Neural progenitor cell (in vitro differentiated cells): ENCODE data around the gene TSPAN5.

Experiments used
- EZH2 ChIP-seq: fragments of 200-600 bp; sonication (generic); IDR thresholded peaks from 2 replicates; pipeline ENCODE4 v1.6.1; 2017; ENCODE audit warnings: antibody characterized with exemption, mild to moderate bottlenecking, moderate library complexity
- TF ChIP-seq, protein P1 (sequence below): fragments of 200-600 bp; sonication (generic); IDR thresholded peaks from 2 replicates; pipeline ENCODE4 v1.5.1; 2017; ENCODE audit warnings: antibody characterized with exemption, mild to moderate bottlenecking

DNA sequence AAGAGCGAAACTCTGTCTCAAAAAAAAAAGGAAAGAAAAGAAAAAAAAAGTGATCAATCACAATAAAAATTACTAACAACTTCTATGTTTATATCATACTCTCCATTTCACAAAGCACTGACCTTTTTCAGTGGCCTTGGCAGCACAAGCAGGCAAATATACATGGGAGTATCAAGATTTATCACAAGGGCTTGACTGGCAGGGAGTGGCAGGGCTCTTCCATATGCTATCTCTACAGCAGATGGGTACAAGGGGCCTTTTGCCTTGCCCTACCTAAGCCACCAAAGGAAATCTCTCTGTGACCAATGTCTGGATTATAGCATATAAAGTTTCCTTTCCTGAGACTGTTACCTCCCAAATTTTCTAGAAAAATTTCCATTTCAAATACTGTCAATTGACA, 24.4 kb downstream of the TSPAN5 start:
- TF ChIP-seq, protein P1, sequence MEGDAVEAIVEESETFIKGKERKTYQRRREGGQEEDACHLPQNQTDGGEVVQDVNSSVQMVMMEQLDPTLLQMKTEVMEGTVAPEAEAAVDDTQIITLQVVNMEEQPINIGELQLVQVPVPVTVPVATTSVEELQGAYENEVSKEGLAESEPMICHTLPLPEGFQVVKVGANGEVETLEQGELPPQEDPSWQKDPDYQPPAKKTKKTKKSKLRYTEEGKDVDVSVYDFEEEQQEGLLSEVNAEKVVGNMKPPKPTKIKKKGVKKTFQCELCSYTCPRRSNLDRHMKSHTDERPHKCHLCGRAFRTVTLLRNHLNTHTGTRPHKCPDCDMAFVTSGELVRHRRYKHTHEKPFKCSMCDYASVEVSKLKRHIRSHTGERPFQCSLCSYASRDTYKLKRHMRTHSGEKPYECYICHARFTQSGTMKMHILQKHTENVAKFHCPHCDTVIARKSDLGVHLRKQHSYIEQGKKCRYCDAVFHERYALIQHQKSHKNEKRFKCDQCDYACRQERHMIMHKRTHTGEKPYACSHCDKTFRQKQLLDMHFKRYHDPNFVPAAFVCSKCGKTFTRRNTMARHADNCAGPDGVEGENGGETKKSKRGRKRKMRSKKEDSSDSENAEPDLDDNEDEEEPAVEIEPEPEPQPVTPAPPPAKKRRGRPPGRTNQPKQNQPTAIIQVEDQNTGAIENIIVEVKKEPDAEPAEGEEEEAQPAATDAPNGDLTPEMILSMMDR = no peak
- no peak for TF ChIP-seq EZH2
